Activated B cell treated with CpG ODN at 0.5 μM for 24 hours (primary cell): ENCODE measurements around the gene PCTP. TPM values are rescaled to one million over a fixed set of nuclear protein-coding genes. Genes with fewer than 3 reads are reported as not detected.

Experiments
- ATAC-seq: fragments of 200-7000 bp; cut with Tn5 transposase; one replicate; pipeline ENCODE4 v1.10.0; 2021; ENCODE audit warnings: low read depth, mild to moderate bottlenecking, moderate library complexity
- CTCF ChIA-PET: fragments of 350-600 bp; sonication (Branson Sonifier 250); formaldehyde crosslinking; loops from one replicate; lab custom pipeline; 2021; ENCODE audit warnings: antibody characterized with exemption; lab: Charles Lee
- POLR2A ChIA-PET: fragments of 350-600 bp; sonication (Branson Sonifier 250); formaldehyde crosslinking; loops from one replicate; lab custom pipeline; 2021; ENCODE audit warnings: antibody characterized with exemption; lab: Charles Lee
- DNase-seq: peaks from one replicate; pipeline ENCODE4 v3.0.0; 2022
- H3K27ac Mint-ChIP-seq: one replicate; pipeline ENCODE4 v1.8.0; 2020; ENCODE audit warnings: mixed read lengths
- H3K27me3 Mint-ChIP-seq: one replicate; pipeline ENCODE4 v1.8.0; 2021; ENCODE audit warnings: mixed read lengths
- H3K36me3 Mint-ChIP-seq: one replicate; pipeline ENCODE4 v1.8.0; 2021; ENCODE audit warnings: low read depth, mixed read lengths
- H3K4me1 Mint-ChIP-seq: one replicate; pipeline ENCODE4 v1.8.0; 2021; ENCODE audit warnings: mixed read lengths
- H3K4me3 Mint-ChIP-seq: one replicate; pipeline ENCODE4 v1.8.0; 2020; ENCODE audit warnings: mild to moderate bottlenecking, mixed read lengths
- H3K9me3 Mint-ChIP-seq: one replicate; pipeline ENCODE4 v1.8.0; 2020; ENCODE audit warnings: mixed read lengths
- intact Hi-C: fragments of 100-400 bp; cut with micrococcal nuclease; formaldehyde crosslinking; loops from one replicate; pipeline ENCODE4 v1.15.1; 2024
- total RNA-seq: library from RNA; stranded (reverse); gene quantifications from 2 replicates; pipeline ENCODE4 v1.2.3, GENCODE V29; 2022
- TF ChIP-seq, protein P1 (sequence below): fragments of 200-600 bp; IDR thresholded peaks from one replicate; pipeline ENCODE4 v1.8.0; 2022; ENCODE audit warnings: antibody characterized with exemption, mild to moderate bottlenecking

PCTP gene
- total RNA-seq, 1 donor from 2014 or later: 9.0 TPM

DNA sequence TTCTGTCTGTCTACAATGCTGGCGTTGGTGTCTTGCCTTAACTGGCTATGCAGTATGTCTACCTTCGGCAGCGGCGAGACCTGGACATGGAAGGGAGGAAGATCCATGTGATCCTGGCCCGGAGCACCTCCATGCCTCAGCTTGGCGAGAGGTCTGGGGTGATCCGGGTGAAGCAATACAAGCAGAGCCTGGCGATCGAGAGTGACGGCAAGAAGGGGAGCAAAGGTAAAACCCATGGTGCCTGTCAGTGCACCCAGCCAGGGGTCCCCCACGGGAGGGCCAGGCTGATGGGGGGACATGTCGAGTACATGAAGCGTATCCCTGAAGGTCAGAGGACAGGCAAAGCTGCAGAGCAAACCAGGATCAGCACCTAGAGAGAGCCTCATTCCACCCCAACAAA, 22.8 kb downstream of the PCTP start:
- Mint-ChIP-seq H3K27me3 (no peaks in the 10 kb centered on the region), H3K36me3 (peaks cover 41% of the 10 kb centered on the region), H3K4me3 (no peak overlapping the region), H3K27ac (no peak overlapping the region), H3K4me1 (no peaks in the 10 kb centered on the region), H3K9me3 (no peaks in the 10 kb centered on the region)
- intact Hi-C loops: no loop called here
- ChIA-PET CTCF (interaction anchor here (6.6 kb wide), 1 partner anchor 248 kb away, joined by 50 read pairs; no protein-coding TSS in a partner anchor), POLR2A (no interaction called here)
- ATAC-seq: no peak
- TF ChIP-seq, protein P1, sequence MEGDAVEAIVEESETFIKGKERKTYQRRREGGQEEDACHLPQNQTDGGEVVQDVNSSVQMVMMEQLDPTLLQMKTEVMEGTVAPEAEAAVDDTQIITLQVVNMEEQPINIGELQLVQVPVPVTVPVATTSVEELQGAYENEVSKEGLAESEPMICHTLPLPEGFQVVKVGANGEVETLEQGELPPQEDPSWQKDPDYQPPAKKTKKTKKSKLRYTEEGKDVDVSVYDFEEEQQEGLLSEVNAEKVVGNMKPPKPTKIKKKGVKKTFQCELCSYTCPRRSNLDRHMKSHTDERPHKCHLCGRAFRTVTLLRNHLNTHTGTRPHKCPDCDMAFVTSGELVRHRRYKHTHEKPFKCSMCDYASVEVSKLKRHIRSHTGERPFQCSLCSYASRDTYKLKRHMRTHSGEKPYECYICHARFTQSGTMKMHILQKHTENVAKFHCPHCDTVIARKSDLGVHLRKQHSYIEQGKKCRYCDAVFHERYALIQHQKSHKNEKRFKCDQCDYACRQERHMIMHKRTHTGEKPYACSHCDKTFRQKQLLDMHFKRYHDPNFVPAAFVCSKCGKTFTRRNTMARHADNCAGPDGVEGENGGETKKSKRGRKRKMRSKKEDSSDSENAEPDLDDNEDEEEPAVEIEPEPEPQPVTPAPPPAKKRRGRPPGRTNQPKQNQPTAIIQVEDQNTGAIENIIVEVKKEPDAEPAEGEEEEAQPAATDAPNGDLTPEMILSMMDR: no peak
- no peak for DNase-seq

DNA sequence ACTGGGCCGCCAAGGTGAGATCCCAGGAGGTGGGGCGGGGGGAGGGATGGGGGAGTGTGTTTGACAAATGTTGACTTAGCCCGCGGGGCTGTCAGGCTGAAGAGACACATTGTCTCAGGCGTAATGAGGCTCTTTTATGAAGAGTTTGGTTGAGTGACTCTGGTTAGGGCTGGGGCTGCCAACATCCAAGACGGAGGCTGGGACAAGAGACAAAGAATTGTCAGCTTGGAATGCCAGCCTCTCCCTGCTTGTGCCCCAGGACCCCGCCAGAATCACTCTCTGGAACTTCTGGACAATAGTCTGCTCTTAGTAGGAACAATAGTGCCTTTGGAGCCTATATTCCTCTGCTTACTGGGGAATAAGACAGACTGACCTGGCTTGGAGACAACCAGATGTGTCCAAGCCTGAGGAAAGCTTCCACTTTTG, 24.0 kb downstream of the PCTP start:
- Mint-ChIP-seq H3K27me3 (no peaks in the 10 kb centered on the region), H3K4me1 (no peaks in the 10 kb centered on the region), H3K27ac (no peak overlapping the region), H3K9me3 (no peaks in the 10 kb centered on the region), H3K36me3 (peaks cover 41% of the 10 kb centered on the region), H3K4me3 (no peak overlapping the region)
- POLR2A ChIA-PET: no interaction called here
- ATAC-seq: no peak
- DNase-seq: no peak
- intact Hi-C loops: no loop called here
- CTCF ChIA-PET: interaction anchor here (6.6 kb wide), 1 partner anchor 249 kb away, joined by 50 read pairs; no protein-coding TSS in a partner anchor
- TF ChIP-seq, protein P1: no peak

DNA sequence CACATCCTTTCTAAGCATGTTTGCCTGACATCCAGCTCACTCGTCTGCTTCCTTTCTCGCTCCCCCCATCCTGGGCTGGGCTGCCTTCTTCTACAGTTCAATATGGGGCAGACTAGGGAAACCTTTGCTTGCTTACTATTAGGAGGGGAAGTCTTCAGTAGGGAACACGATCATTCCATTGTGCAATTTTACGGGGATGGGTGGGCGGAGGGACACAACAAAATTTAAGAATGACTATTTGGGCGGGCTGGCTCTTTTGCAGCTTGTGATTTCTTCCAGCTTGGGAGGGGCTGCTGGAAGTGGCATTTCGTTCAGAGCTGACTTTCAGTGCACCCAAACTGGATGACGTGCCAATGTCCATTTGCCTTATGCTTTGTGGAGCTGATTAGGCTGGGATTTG, 25.4 kb downstream of the PCTP start:
- POLR2A ChIA-PET: no interaction called here
- ATAC-seq (no peak), DNase-seq (no peak)
- Mint-ChIP-seq H3K27ac (no peak overlapping the region), H3K27me3 (no peaks in the 10 kb centered on the region), H3K4me3 (no peak overlapping the region), H3K36me3 (peaks cover 41% of the 10 kb centered on the region), H3K9me3 (no peaks in the 10 kb centered on the region), H3K4me1 (no peaks in the 10 kb centered on the region)
- intact Hi-C loops: no loop called here
- TF ChIP-seq, protein P1: no peak
- CTCF ChIA-PET: no interaction called here

DNA sequence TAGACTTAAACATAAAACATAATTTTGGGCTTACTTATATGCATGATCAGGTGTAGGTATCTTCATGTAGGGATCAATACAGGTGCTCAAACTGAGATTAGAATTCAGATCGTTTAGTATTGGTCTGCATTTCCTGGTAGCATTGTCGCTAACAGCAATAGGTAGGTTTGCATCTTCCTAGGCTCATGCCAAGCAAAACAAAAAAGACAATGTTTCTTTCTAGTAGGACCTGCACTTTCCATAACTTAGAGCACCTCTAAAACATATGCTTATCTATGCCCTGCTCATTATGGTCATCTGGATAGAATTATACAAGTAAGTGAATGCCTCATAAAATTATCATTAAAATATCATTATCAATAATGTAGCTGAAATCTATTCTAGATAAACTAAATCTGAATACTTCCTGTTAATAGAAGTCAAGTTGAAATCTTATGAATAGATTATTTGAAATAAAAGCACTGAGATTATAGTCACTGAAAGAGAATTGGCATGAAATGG, 26.7 kb downstream of the PCTP start:
- TF ChIP-seq, protein P1: no peak
- no peak for ATAC-seq
- no peak overlapping the region for H3K27ac Mint-ChIP-seq
- ChIA-PET POLR2A (no interaction called here), CTCF (no interaction called here)
- no peak overlapping the region for H3K4me3 Mint-ChIP-seq
- peaks cover 31% of the 10 kb centered on the region for H3K36me3 Mint-ChIP-seq
- intact Hi-C loops: no loop called here
- no peaks in the 10 kb centered on the region for H3K4me1 Mint-ChIP-seq
- H3K9me3 Mint-ChIP-seq: no peaks in the 10 kb centered on the region
- H3K27me3 Mint-ChIP-seq: peaks cover 2% of the 10 kb centered on the region
- no peak for DNase-seq

DNA sequence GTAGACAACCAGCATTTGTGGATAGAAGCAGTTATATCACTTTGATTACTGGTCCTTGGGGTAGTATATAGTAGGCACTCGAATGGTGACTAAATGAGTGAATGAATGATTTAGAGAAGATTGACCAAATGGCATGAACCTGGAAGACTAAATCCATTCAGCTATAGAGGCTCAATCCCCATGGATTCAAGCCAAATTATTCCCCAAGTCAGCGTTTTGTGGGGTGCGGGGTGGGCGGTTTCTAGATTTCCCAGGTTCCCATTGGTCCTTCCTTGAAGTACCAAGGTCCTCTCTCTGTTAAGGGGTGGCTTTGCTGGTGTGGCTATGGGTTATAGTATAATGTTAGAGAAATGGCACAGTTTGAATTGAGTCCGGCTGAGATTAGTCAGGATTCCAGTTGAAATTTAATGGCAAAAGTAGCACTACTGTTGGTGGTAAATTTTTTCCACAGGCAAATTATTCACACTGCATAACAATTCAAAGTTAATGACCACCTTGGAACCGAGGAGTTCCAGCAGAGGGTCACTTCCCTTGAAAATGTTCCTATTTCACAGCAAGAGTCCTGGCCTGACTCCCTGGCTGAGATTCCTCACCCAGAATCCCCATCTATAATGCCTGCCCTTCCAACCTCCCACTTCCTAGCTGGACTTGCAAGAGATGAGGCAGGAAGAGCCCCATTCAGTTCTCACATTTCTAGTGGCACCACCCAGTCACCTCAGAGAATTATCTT, 27.7 kb downstream of the PCTP start:
- Mint-ChIP-seq H3K4me3 (no peak overlapping the region), H3K36me3 (peaks cover 24% of the 10 kb centered on the region), H3K27me3 (peaks cover 2% of the 10 kb centered on the region), H3K27ac (no peak overlapping the region), H3K9me3 (no peaks in the 10 kb centered on the region), H3K4me1 (no peaks in the 10 kb centered on the region)
- POLR2A ChIA-PET: no interaction called here
- ATAC-seq (no peak), DNase-seq (no peak)
- TF ChIP-seq, protein P1: no peak
- CTCF ChIA-PET: no interaction called here
- intact Hi-C loops: no loop called here
